ENCODE measurements around the gene NCK2. TPM values are rescaled to one million over a fixed set of nuclear protein-coding genes. Genes with fewer than 3 reads are reported as not detected.

Gene NCK2
- total RNA-seq, 4 donors from 2014 or later: 46.0 to 62.6 (median 55.3) TPM

DNA sequence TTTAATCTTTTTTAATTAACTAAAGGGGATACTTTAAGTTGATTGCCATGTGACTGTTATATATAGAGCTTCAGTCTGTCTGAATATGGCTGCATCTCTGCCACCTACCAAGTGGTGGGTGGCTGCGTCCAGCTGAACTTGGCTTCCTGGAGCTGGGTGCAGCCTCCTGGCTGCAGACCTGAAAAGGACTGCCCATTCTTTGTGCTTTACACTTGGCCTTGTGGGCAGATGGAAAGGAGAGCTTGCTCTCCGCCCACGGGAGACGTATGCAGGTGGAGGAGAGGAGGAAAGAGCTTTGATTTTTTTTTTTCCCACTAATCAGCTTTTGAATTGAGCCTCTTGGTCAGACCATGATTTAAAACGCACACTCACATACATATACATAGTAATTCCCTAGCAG lies 34.7 kb downstream of the NCK2 start:
- TF ChIP-seq POLR2A (IDR thresholded peaks at IDR 0.05): peak in 1 of 2 donors; percentile 49
- TF ChIP-seq, protein P1, sequence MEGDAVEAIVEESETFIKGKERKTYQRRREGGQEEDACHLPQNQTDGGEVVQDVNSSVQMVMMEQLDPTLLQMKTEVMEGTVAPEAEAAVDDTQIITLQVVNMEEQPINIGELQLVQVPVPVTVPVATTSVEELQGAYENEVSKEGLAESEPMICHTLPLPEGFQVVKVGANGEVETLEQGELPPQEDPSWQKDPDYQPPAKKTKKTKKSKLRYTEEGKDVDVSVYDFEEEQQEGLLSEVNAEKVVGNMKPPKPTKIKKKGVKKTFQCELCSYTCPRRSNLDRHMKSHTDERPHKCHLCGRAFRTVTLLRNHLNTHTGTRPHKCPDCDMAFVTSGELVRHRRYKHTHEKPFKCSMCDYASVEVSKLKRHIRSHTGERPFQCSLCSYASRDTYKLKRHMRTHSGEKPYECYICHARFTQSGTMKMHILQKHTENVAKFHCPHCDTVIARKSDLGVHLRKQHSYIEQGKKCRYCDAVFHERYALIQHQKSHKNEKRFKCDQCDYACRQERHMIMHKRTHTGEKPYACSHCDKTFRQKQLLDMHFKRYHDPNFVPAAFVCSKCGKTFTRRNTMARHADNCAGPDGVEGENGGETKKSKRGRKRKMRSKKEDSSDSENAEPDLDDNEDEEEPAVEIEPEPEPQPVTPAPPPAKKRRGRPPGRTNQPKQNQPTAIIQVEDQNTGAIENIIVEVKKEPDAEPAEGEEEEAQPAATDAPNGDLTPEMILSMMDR (IDR thresholded peaks at IDR 0.05): peak in 3 of 6 experiments; percentile 9 to 21 (median 17)
- peak; percentile 65 to 68 for DNase-seq
- Histone ChIP-seq H3K9me3 (no peaks in the 10 kb centered on the region), H3K36me3 (no peaks in the 10 kb centered on the region), H3K27ac (peak overlapping the region; percentile 71 to 77 (median 74)), H3K4me1 (peaks cover 62 to 94% of the 10 kb centered on the region in 2 donors), H3K4me3 (replicated peaks in 1 of 3) (no peak overlapping the region), H3K27me3 (no peaks in the 10 kb centered on the region)
- intact Hi-C loops (cut with DNase I): no loop called here
- WGBS, 2 donors: 46 to 47% methylated on average over 5 of the region's 5 CpGs

DNA sequence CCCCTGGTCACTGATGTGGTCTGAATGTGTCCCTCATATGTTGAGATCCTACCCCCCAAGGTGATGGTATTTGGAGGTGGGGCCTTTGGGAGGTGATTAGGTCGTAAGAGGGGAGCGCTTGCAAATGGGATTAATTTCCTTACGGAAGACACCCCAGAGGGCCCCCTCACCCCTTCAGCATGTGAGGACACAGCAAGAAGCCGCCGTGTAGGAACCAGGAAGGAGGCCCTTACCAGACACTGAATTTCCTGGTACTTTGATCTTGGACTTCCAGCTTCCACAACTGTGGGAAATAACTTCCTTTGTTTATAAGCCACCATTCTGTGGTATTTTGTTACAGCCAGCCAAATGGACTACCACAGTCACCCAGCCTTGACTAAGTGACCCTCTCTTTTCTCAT lies 35.9 kb downstream of the NCK2 start:
- 73 to 76% methylated on average over 5 of the region's 5 CpGs for WGBS, 2 donors
- no peak for DNase-seq
- intact Hi-C loops (cut with DNase I): no loop called here

DNA sequence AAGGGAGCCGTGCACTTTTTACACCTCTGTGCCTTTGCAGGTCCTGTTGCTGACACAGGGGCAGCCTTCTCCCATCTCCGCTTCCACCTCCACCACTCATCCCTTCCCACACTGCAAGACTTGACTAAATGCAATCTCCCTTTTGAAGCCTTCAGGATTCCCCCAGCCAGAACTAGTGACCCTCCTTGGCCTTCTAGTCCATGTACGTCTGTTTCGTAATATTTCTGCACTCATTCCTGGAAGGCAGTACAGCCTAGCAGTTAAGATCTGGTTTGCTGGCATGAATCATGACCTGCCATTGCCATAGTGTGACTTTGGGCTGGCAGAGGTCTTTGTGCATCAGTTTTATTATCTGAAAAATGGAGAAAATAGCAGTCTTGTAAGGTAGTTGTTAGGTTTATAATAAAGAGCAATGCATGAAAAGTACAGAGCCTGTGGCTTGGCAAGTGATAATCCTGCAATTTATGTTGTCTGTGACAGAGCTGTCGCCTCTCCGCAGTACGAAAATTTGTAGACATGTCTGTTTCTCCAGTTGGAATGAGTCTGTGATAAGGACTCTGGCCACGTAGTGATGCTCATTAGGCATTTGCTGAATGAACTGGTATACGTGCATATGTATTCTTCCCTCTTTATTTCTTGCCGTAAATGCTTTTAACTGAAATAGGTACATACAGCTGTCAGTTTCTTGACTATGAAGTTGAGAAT lies 36.7 kb downstream of the NCK2 start:
- Histone ChIP-seq H3K36me3 (no peaks in the 10 kb centered on the region), H3K4me1 (peaks cover 54 to 77% of the 10 kb centered on the region in 2 donors), H3K4me3 (replicated peaks in 1 of 3) (no peak overlapping the region), H3K27ac (peak overlapping the region; percentile 51 to 77 (median 74)), H3K9me3 (no peaks in the 10 kb centered on the region), H3K27me3 (no peaks in the 10 kb centered on the region)
- no peak for DNase-seq
- intact Hi-C loops (cut with DNase I): no loop called here
- 74 to 88% methylated on average over 10 of the region's 10 CpGs for WGBS, 2 donors
- no peak for TF ChIP-seq POLR2A (IDR thresholded peaks at IDR 0.05)
- TF ChIP-seq, protein P1 (IDR thresholded peaks at IDR 0.05): no peak

More for the DNA sequence above, 35.9 kb downstream of the NCK2 start:
- TF ChIP-seq POLR2A (IDR thresholded peaks at IDR 0.05): no peak
- TF ChIP-seq, protein P1 (IDR thresholded peaks at IDR 0.05): no peak
- no peaks in the 10 kb centered on the region for H3K27me3 ChIP-seq
- peak overlapping the region; percentile 51 to 77 (median 74) for H3K27ac ChIP-seq
- no peak overlapping the region for H3K4me3 ChIP-seq (replicated peaks in 1 of 3)
- H3K4me1 ChIP-seq: peaks cover 54 to 82% of the 10 kb centered on the region in 2 donors
- H3K9me3 ChIP-seq: no peaks in the 10 kb centered on the region
- H3K36me3 ChIP-seq: no peaks in the 10 kb centered on the region

DNA sequence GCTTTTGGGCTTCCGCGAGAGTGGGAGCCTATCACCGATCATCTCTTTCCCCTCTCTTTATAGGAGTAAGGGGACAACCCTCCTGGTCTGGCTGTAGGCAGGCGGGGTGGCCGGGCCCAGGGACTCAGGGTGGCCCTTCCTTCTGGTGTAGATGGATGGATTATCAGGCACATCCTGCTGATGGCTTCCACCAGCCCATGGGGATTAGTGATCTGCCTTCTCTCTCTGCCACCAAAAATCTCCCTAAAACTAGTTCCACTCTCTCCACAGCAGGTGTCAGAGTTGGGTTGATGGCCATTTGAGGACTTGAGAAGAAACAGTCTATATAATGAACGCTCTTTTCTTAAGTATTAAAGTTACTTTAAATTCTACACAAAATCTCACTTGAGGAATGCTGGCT lies 37.4 kb downstream of the NCK2 start:
- peak overlapping the region in 2 of 3 donors; percentile 49 for H3K27ac ChIP-seq
- H3K9me3 ChIP-seq: no peaks in the 10 kb centered on the region
- DNase-seq: no peak
- TF ChIP-seq POLR2A (IDR thresholded peaks at IDR 0.05): no peak
- TF ChIP-seq, protein P1 (IDR thresholded peaks at IDR 0.05): peak in 2 of 6 experiments; percentile 24 to 30
- intact Hi-C loops (cut with DNase I): no loop called here
- H3K4me1 ChIP-seq: peaks cover 54 to 77% of the 10 kb centered on the region in 2 donors
- H3K4me3 ChIP-seq (replicated peaks in 1 of 3): no peak overlapping the region
- 85 to 86% methylated on average over 6 of the region's 6 CpGs for WGBS, 2 donors
- H3K36me3 ChIP-seq: no peaks in the 10 kb centered on the region
- H3K27me3 ChIP-seq: no peaks in the 10 kb centered on the region

DNA sequence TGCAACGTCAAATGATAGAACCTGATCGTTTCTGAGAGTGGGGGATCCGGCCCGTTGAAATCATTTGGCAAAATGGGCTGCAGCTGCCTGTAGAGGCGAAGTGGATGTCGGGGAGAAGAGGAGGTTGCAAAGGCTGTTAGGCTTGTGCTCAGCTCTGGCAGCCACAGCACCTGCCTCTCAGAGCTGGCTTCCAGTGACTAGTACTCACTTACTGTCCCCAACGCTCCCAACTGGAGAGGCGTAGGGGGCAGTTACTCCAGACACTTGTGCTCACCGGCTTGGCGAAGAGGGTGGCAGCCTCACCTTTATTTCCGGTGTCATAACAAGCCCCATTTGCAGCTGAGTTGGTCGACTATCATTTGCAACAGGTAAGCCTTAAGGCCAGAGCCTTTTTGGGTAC lies 37.9 kb downstream of the NCK2 start:
- intact Hi-C loops (cut with DNase I): no loop called here
- Histone ChIP-seq H3K36me3 (no peaks in the 10 kb centered on the region), H3K9me3 (no peaks in the 10 kb centered on the region), H3K27ac (peak overlapping the region in 2 of 3 donors; percentile 49), H3K27me3 (no peaks in the 10 kb centered on the region), H3K4me1 (peaks cover 51 to 72% of the 10 kb centered on the region in 2 donors), H3K4me3 (replicated peaks in 1 of 3) (no peak overlapping the region)
- WGBS, 2 donors: 33 to 53% methylated on average over 12 of the region's 12 CpGs
- DNase-seq: peak; percentile 65 to 70
- TF ChIP-seq POLR2A (IDR thresholded peaks at IDR 0.05): no peak
- TF ChIP-seq, protein P1 (IDR thresholded peaks at IDR 0.05): no peak

Measured in thyroid gland (tissue), 4 donors.